Liver (tissue), 9 donors: ENCODE results near the gene MRPS9. TPM values are rescaled to one million over a fixed set of nuclear protein-coding genes. Genes with fewer than 3 reads are reported as not detected.

Source experiments
- DNase-seq: peaks from one replicate; pipeline ENCODE4 v3.0.0-alpha.2; 2017; ENCODE audit warnings: low spot score
- H3K27ac ChIP-seq, 2 donors: one replicate each; pipeline ENCODE4 v1.7.0; 2013; ENCODE audit warnings: inconsistent platforms in 2 of 2, low read length in 2 of 2, control low read depth in 1 of 2, low read depth in 1 of 2, mild to moderate bottlenecking in 1 of 2
- H3K27me3 ChIP-seq, 4 donors: one replicate each; pipeline versions ENCODE4 v1.6.1 to v1.7.0; 2013; ENCODE audit warnings: low read length in 3 of 4, inconsistent platforms in 1 of 4, mild to moderate bottlenecking in 1 of 4, moderate library complexity in 1 of 4; ENCODE audit not compliant: control insufficient read depth in 4 of 4, insufficient read depth in 4 of 4
- H3K36me3 ChIP-seq, 4 donors: one replicate each; pipeline versions ENCODE4 v1.6.1 to v1.7.0; 2013; ENCODE audit warnings: low read length in 3 of 4, mild to moderate bottlenecking in 3 of 4, low read depth in 1 of 4, moderate library complexity in 1 of 4; ENCODE audit not compliant: control insufficient read depth in 4 of 4, insufficient read depth in 3 of 4
- H3K4me1 ChIP-seq, 4 donors: one replicate each; pipeline versions ENCODE4 v1.6.1 to v1.7.0; 2013; ENCODE audit warnings: low read length in 3 of 4, mild to moderate bottlenecking in 3 of 4, moderate library complexity in 1 of 4; ENCODE audit not compliant: control insufficient read depth in 4 of 4, insufficient read depth in 4 of 4
- H3K4me3 ChIP-seq, 3 donors: one replicate each; pipeline versions ENCODE4 v1.6.1 to v1.7.0; 2013; ENCODE audit warnings: low read length in 3 of 3, control low read depth in 1 of 3, low read depth in 1 of 3, mild to moderate bottlenecking in 1 of 3
- H3K9ac ChIP-seq, 2 donors: one replicate each; pipeline ENCODE4 v1.7.0; 2013; ENCODE audit warnings: low read length in 2 of 2, mild to moderate bottlenecking in 2 of 2, moderate library complexity in 2 of 2, control low read depth in 1 of 2, low read depth in 1 of 2
- H3K9me3 ChIP-seq, 4 donors: one replicate each; pipeline versions ENCODE4 v1.6.1 to v1.7.0; 2013; ENCODE audit warnings: low read length in 3 of 4; ENCODE audit not compliant: control insufficient read depth in 4 of 4
- EGR1 ChIP-seq, 2 donors: IDR thresholded peaks; 2 replicates each; pipeline ENCODE4 v1.6.1; 2016 to 2018; ENCODE audit warnings: antibody characterized with exemption in 2 of 2, low read depth in 2 of 2
- FOXA1 ChIP-seq: IDR thresholded peaks from 2 replicates; pipeline ENCODE4 v1.6.1; 2016; ENCODE audit warnings: antibody characterized with exemption
- FOXA2 ChIP-seq: IDR thresholded peaks from 2 replicates; pipeline ENCODE4 v1.6.1; 2016; ENCODE audit warnings: antibody characterized with exemption
- GABPA ChIP-seq, 2 donors: IDR thresholded peaks in 1 of 2; conservative IDR thresholded peaks in 1 of 2; 2 replicates each; pipeline ENCODE4 v1.6.1; 2016; ENCODE audit warnings: antibody characterized with exemption in 2 of 2, mild to moderate bottlenecking in 1 of 2, moderate library complexity in 1 of 2
- HNF4A ChIP-seq, 2 donors: conservative IDR thresholded peaks; 2 replicates each; pipeline ENCODE4 v1.6.1; 2016; ENCODE audit warnings: antibody characterized with exemption in 2 of 2, mild to moderate bottlenecking in 2 of 2
- HNF4G ChIP-seq: IDR thresholded peaks from 2 replicates; pipeline ENCODE4 v1.6.1; 2016; ENCODE audit warnings: antibody characterized with exemption
- JUND ChIP-seq, 2 donors: IDR thresholded peaks; 2 replicates each; pipeline ENCODE4 v1.6.1; 2016; ENCODE audit warnings: antibody characterized with exemption in 2 of 2
- NR2F2 ChIP-seq: IDR thresholded peaks from 2 replicates; pipeline ENCODE4 v1.6.1; 2016; ENCODE audit warnings: antibody characterized with exemption
- RAD21 ChIP-seq, 2 donors: IDR thresholded peaks; 2 replicates each; pipeline ENCODE4 v1.6.1; 2016; ENCODE audit warnings: antibody characterized with exemption in 2 of 2, mild to moderate bottlenecking in 2 of 2
- RXRA ChIP-seq, 2 donors: IDR thresholded peaks; 2 replicates each; pipeline ENCODE4 v1.6.1; 2017 to 2018; ENCODE audit warnings: antibody characterized with exemption in 2 of 2, mild to moderate bottlenecking in 1 of 2
- SP1 ChIP-seq: IDR thresholded peaks from 2 replicates; pipeline ENCODE4 v1.6.1; 2018; ENCODE audit warnings: antibody characterized with exemption, mild to moderate bottlenecking
- TAF1 ChIP-seq: conservative IDR thresholded peaks from 2 replicates; pipeline ENCODE4 v1.6.1; 2016; ENCODE audit warnings: antibody characterized with exemption, mild to moderate bottlenecking
- WGBS: extraction: QIAGEN DNeasy Blood & Tissue Kit; methylation state at CpG from one replicate; pipeline ENCODE4 v1.1.7; 2013; 5-methylcytosine and 5-hydroxymethylcytosine counted together
- polyA plus RNA-seq, 2 donors: library from polyadenylated mRNA; stranded (reverse) in 1 of 2; unstranded in 1 of 2; fragments of 200-250 nt in 1 of 2; fragments of >200 nt in 1 of 2; fragmentation: Nextera tagmentation in 1 of 2; extraction: Ambion mirVana in 1 of 2; gene quantifications; one replicate each; pipeline versions ENCODE4 v1.2.1 to v1.2.3, GENCODE V29; 2013 to 2015
- total RNA-seq, 2 donors: library from RNA; depleted of rRNA; stranded (reverse); fragments of >200 nt; gene quantifications; one replicate each; pipeline ENCODE4 v1.2.3, GENCODE V29; 2014
- TF ChIP-seq, protein P1 (sequence below): IDR thresholded peaks from 2 replicates; pipeline ENCODE4 v1.6.1; 2016; ENCODE audit warnings: antibody characterized with exemption
- TF ChIP-seq, protein P2 (sequence below): IDR thresholded peaks from 2 replicates; pipeline ENCODE4 v1.6.1; 2016; ENCODE audit warnings: antibody characterized with exemption
- TF ChIP-seq, protein P3 (sequence below): fragments of 150-350 bp; IDR thresholded peaks from 2 replicates; pipeline ENCODE4 v1.5.1; 2017; ENCODE audit warnings: improper control_type of control experiment, low read depth, low read length; ENCODE audit not compliant: missing input control
- TF ChIP-seq, protein P4 (sequence below): IDR thresholded peaks from 2 replicates; pipeline ENCODE4 v1.6.1; 2016; ENCODE audit warnings: antibody characterized with exemption, mild to moderate bottlenecking
- donor health status: healthy.
- donor health status: healthy.
- donor health status: healthy.
- donor health status: healthy.
- donor health status: healthy.

Gene MRPS9
- total and polyA plus RNA-seq, 4 donors: 11.5 to 27.7 (median 17.9) TPM

DNA sequence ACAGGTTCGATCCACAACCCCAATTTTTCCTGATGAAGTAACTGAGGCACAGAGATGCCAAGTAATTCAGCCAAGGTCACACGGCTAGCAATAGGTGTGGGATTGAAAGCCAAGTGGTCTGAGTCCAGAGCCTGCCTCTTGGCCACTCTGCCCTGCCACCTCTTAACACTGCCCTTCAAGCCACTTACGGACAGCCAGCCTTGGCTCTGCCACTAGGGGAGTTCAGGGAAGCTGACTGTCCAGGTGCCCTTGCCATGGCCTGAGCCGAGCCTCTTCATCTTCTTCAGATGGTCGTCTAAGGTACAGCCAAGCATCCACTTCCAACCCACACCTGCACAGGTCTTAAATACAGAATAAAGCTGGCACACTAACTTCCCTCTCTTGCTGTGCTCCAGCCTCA is 104.4 kb downstream of the MRPS9 start:
- Histone ChIP-seq H3K27me3 (peaks cover 0 to 8% (median under 1%) of the 10 kb centered on the region in 4 donors), H3K9ac (no peak overlapping the region), H3K4me1 (peaks cover 0 to 4% (median 2%) of the 10 kb centered on the region in 4 donors), H3K36me3 (no peaks in the 10 kb centered on the region), H3K4me3 (no peak overlapping the region), H3K9me3 (no peaks in the 10 kb centered on the region), H3K27ac (no peak overlapping the region)
- DNase-seq: no peak
- no peak for TF ChIP-seq JUND (IDR thresholded peaks at IDR 0.05)
- TF ChIP-seq, protein P1, sequence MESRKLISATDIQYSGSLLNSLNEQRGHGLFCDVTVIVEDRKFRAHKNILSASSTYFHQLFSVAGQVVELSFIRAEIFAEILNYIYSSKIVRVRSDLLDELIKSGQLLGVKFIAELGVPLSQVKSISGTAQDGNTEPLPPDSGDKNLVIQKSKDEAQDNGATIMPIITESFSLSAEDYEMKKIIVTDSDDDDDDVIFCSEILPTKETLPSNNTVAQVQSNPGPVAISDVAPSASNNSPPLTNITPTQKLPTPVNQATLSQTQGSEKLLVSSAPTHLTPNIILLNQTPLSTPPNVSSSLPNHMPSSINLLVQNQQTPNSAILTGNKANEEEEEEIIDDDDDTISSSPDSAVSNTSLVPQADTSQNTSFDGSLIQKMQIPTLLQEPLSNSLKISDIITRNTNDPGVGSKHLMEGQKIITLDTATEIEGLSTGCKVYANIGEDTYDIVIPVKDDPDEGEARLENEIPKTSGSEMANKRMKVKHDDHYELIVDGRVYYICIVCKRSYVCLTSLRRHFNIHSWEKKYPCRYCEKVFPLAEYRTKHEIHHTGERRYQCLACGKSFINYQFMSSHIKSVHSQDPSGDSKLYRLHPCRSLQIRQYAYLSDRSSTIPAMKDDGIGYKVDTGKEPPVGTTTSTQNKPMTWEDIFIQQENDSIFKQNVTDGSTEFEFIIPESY: no peak
- no peak for TF ChIP-seq GABPA (IDR thresholded peaks at IDR 0.05 in 1 of 2, conservative IDR thresholded peaks at IDR 0.05 in 1 of 2)
- TF ChIP-seq SP1: no peak
- TF ChIP-seq FOXA1: no peak
- no peak for TF ChIP-seq RXRA (IDR thresholded peaks at IDR 0.05)
- TF ChIP-seq NR2F2: no peak
- TF ChIP-seq RAD21 (IDR thresholded peaks at IDR 0.05): no peak
- TF ChIP-seq EGR1 (IDR thresholded peaks at IDR 0.05; ENCODE audit: low read depth in 2 of 2): no peak
- no peak for TF ChIP-seq HNF4A (conservative IDR thresholded peaks at IDR 0.05)
- TF ChIP-seq FOXA2: no peak
- TF ChIP-seq, protein P2, sequence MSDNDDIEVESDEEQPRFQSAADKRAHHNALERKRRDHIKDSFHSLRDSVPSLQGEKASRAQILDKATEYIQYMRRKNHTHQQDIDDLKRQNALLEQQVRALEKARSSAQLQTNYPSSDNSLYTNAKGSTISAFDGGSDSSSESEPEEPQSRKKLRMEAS: no peak
- TF ChIP-seq, protein P3, sequence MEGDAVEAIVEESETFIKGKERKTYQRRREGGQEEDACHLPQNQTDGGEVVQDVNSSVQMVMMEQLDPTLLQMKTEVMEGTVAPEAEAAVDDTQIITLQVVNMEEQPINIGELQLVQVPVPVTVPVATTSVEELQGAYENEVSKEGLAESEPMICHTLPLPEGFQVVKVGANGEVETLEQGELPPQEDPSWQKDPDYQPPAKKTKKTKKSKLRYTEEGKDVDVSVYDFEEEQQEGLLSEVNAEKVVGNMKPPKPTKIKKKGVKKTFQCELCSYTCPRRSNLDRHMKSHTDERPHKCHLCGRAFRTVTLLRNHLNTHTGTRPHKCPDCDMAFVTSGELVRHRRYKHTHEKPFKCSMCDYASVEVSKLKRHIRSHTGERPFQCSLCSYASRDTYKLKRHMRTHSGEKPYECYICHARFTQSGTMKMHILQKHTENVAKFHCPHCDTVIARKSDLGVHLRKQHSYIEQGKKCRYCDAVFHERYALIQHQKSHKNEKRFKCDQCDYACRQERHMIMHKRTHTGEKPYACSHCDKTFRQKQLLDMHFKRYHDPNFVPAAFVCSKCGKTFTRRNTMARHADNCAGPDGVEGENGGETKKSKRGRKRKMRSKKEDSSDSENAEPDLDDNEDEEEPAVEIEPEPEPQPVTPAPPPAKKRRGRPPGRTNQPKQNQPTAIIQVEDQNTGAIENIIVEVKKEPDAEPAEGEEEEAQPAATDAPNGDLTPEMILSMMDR: no peak
- WGBS: 75% methylated on average over 5 of the region's 5 CpGs

DNA sequence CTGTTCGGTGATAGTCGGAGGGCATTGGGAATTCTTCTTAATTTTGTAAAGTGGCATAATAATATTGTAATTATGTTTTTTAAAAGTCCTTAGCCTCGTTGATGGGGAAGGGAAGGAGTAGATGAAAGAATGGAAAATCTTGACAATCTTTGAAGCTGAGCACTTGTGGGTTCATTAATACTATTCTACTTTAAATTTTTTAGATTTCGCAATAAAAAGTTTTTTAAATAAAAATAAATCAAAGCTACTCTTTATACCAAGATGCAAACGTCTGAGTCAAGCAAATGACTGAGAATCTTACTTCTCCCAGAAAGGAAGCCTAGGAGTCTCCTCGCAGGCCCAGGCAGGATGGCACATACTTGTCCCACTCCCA is 105.2 kb downstream of the MRPS9 start:
- Histone ChIP-seq H3K9ac (no peak overlapping the region), H3K36me3 (no peaks in the 10 kb centered on the region), H3K4me3 (no peak overlapping the region), H3K9me3 (no peaks in the 10 kb centered on the region), H3K4me1 (peaks cover 0 to 4% (median 2%) of the 10 kb centered on the region in 4 donors), H3K27ac (no peak overlapping the region), H3K27me3 (peaks cover 0 to 9% (median 1%) of the 10 kb centered on the region in 4 donors)
- 67% methylated on average over 6 of the region's 6 CpGs for WGBS
- no peak for DNase-seq
- no peak for TF ChIP-seq HNF4G
- no peak for TF ChIP-seq FOXA2
- TF ChIP-seq, protein P4, sequence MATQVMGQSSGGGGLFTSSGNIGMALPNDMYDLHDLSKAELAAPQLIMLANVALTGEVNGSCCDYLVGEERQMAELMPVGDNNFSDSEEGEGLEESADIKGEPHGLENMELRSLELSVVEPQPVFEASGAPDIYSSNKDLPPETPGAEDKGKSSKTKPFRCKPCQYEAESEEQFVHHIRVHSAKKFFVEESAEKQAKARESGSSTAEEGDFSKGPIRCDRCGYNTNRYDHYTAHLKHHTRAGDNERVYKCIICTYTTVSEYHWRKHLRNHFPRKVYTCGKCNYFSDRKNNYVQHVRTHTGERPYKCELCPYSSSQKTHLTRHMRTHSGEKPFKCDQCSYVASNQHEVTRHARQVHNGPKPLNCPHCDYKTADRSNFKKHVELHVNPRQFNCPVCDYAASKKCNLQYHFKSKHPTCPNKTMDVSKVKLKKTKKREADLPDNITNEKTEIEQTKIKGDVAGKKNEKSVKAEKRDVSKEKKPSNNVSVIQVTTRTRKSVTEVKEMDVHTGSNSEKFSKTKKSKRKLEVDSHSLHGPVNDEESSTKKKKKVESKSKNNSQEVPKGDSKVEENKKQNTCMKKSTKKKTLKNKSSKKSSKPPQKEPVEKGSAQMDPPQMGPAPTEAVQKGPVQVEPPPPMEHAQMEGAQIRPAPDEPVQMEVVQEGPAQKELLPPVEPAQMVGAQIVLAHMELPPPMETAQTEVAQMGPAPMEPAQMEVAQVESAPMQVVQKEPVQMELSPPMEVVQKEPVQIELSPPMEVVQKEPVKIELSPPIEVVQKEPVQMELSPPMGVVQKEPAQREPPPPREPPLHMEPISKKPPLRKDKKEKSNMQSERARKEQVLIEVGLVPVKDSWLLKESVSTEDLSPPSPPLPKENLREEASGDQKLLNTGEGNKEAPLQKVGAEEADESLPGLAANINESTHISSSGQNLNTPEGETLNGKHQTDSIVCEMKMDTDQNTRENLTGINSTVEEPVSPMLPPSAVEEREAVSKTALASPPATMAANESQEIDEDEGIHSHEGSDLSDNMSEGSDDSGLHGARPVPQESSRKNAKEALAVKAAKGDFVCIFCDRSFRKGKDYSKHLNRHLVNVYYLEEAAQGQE: no peak
- no peak for TF ChIP-seq HNF4A (conservative IDR thresholded peaks at IDR 0.05)
- TF ChIP-seq, protein P2: no peak
- TF ChIP-seq TAF1: no peak
- TF ChIP-seq RAD21 (IDR thresholded peaks at IDR 0.05): no peak
- no peak for TF ChIP-seq EGR1 (IDR thresholded peaks at IDR 0.05; ENCODE audit: low read depth in 2 of 2)
- TF ChIP-seq FOXA1: no peak
- no peak for TF ChIP-seq SP1
